GM12872 (cell line): ENCODE data around the gene PRKCA.

Experiments
- CTCF ChIP-seq: IDR thresholded peaks from 3 replicates; pipeline ENCODE4 v1.5.1; 2011; ENCODE audit warnings: low read depth, mild to moderate bottlenecking, low read length, moderate library complexity; ENCODE audit not compliant: insufficient read depth

Gene PRKCA

GRCh38 chr17:66835476-66835875 lies 533.1 kb downstream of the PRKCA start:
- no peak for TF ChIP-seq CTCF

- no peak for TF ChIP-seq CTCF
Measured at GRCh38 chr17:66836063-66837005, 533.9 kb downstream of the PRKCA start.

GRCh38 chr17:66837226-66837625 lies 534.8 kb downstream of the PRKCA start:
- TF ChIP-seq CTCF, result no peak

- TF ChIP-seq CTCF, result no peak
Measured at GRCh38 chr17:66837885-66838665, 535.7 kb downstream of the PRKCA start.

- no peak for TF ChIP-seq CTCF
Measured at GRCh38 chr17:66839616-66840015, 537.2 kb downstream of the PRKCA start.

- TF ChIP-seq CTCF, result no peak
Measured at GRCh38 chr17:66840061-66840460, 537.6 kb downstream of the PRKCA start.

- TF ChIP-seq CTCF, result no peak
Measured at GRCh38 chr17:66841328-66841727, 538.9 kb downstream of the PRKCA start.
